Liver (tissue), 9 donors: Measurements from ENCODE around the gene RAB7A. TPM values are rescaled to one million over a fixed set of nuclear protein-coding genes. Genes with fewer than 3 reads are reported as not detected.

Source experiments
- DNase-seq: peaks from one replicate; pipeline ENCODE4 v3.0.0-alpha.2; 2017; ENCODE audit warnings: low spot score
- H3K27ac ChIP-seq, 2 donors: one replicate each; pipeline ENCODE4 v1.7.0; 2013; ENCODE audit warnings: inconsistent platforms in 2 of 2, low read length in 2 of 2, control low read depth in 1 of 2, low read depth in 1 of 2, mild to moderate bottlenecking in 1 of 2
- H3K27me3 ChIP-seq, 4 donors: one replicate each; pipeline versions ENCODE4 v1.6.1 to v1.7.0; 2013; ENCODE audit warnings: low read length in 3 of 4, inconsistent platforms in 1 of 4, mild to moderate bottlenecking in 1 of 4, moderate library complexity in 1 of 4; ENCODE audit not compliant: control insufficient read depth in 4 of 4, insufficient read depth in 4 of 4
- H3K36me3 ChIP-seq, 4 donors: one replicate each; pipeline versions ENCODE4 v1.6.1 to v1.7.0; 2013; ENCODE audit warnings: low read length in 3 of 4, mild to moderate bottlenecking in 3 of 4, low read depth in 1 of 4, moderate library complexity in 1 of 4; ENCODE audit not compliant: control insufficient read depth in 4 of 4, insufficient read depth in 3 of 4
- H3K4me1 ChIP-seq, 4 donors: one replicate each; pipeline versions ENCODE4 v1.6.1 to v1.7.0; 2013; ENCODE audit warnings: low read length in 3 of 4, mild to moderate bottlenecking in 3 of 4, moderate library complexity in 1 of 4; ENCODE audit not compliant: control insufficient read depth in 4 of 4, insufficient read depth in 4 of 4
- H3K4me3 ChIP-seq, 3 donors: one replicate each; pipeline versions ENCODE4 v1.6.1 to v1.7.0; 2013; ENCODE audit warnings: low read length in 3 of 3, control low read depth in 1 of 3, low read depth in 1 of 3, mild to moderate bottlenecking in 1 of 3
- H3K9ac ChIP-seq, 2 donors: one replicate each; pipeline ENCODE4 v1.7.0; 2013; ENCODE audit warnings: low read length in 2 of 2, mild to moderate bottlenecking in 2 of 2, moderate library complexity in 2 of 2, control low read depth in 1 of 2, low read depth in 1 of 2
- H3K9me3 ChIP-seq, 4 donors: one replicate each; pipeline versions ENCODE4 v1.6.1 to v1.7.0; 2013; ENCODE audit warnings: low read length in 3 of 4; ENCODE audit not compliant: control insufficient read depth in 4 of 4
- CTCF ChIP-seq: fragments of 150-350 bp; IDR thresholded peaks from 2 replicates; pipeline ENCODE4 v1.5.1; 2017; ENCODE audit warnings: improper control_type of control experiment, low read depth, low read length; ENCODE audit not compliant: missing input control
- EGR1 ChIP-seq, 2 donors: IDR thresholded peaks; 2 replicates each; pipeline ENCODE4 v1.6.1; 2016 to 2018; ENCODE audit warnings: antibody characterized with exemption in 2 of 2, low read depth in 2 of 2
- FOXA1 ChIP-seq: IDR thresholded peaks from 2 replicates; pipeline ENCODE4 v1.6.1; 2016; ENCODE audit warnings: antibody characterized with exemption
- GABPA ChIP-seq, 2 donors: IDR thresholded peaks in 1 of 2; conservative IDR thresholded peaks in 1 of 2; 2 replicates each; pipeline ENCODE4 v1.6.1; 2016; ENCODE audit warnings: antibody characterized with exemption in 2 of 2, mild to moderate bottlenecking in 1 of 2, moderate library complexity in 1 of 2
- HNF4A ChIP-seq, 2 donors: conservative IDR thresholded peaks; 2 replicates each; pipeline ENCODE4 v1.6.1; 2016; ENCODE audit warnings: antibody characterized with exemption in 2 of 2, mild to moderate bottlenecking in 2 of 2
- HNF4G ChIP-seq: IDR thresholded peaks from 2 replicates; pipeline ENCODE4 v1.6.1; 2016; ENCODE audit warnings: antibody characterized with exemption
- RAD21 ChIP-seq, 2 donors: IDR thresholded peaks; 2 replicates each; pipeline ENCODE4 v1.6.1; 2016; ENCODE audit warnings: antibody characterized with exemption in 2 of 2, mild to moderate bottlenecking in 2 of 2
- RXRA ChIP-seq, 2 donors: IDR thresholded peaks; 2 replicates each; pipeline ENCODE4 v1.6.1; 2017 to 2018; ENCODE audit warnings: antibody characterized with exemption in 2 of 2, mild to moderate bottlenecking in 1 of 2
- SP1 ChIP-seq: IDR thresholded peaks from 2 replicates; pipeline ENCODE4 v1.6.1; 2018; ENCODE audit warnings: antibody characterized with exemption, mild to moderate bottlenecking
- TAF1 ChIP-seq: conservative IDR thresholded peaks from 2 replicates; pipeline ENCODE4 v1.6.1; 2016; ENCODE audit warnings: antibody characterized with exemption, mild to moderate bottlenecking
- ZBTB33 ChIP-seq: IDR thresholded peaks from 2 replicates; pipeline ENCODE4 v1.6.1; 2016; ENCODE audit warnings: antibody characterized with exemption
- WGBS: extraction: QIAGEN DNeasy Blood & Tissue Kit; methylation state at CpG from one replicate; pipeline ENCODE4 v1.1.7; 2013; 5-methylcytosine and 5-hydroxymethylcytosine counted together
- polyA plus RNA-seq, 2 donors: library from polyadenylated mRNA; stranded (reverse) in 1 of 2; unstranded in 1 of 2; fragments of 200-250 nt in 1 of 2; fragments of >200 nt in 1 of 2; fragmentation: Nextera tagmentation in 1 of 2; extraction: Ambion mirVana in 1 of 2; gene quantifications; one replicate each; pipeline versions ENCODE4 v1.2.1 to v1.2.3, GENCODE V29; 2013 to 2015
- total RNA-seq, 2 donors: library from RNA; depleted of rRNA; stranded (reverse); fragments of >200 nt; gene quantifications; one replicate each; pipeline ENCODE4 v1.2.3, GENCODE V29; 2014
- TF ChIP-seq, protein P1 (sequence below): IDR thresholded peaks from 2 replicates; pipeline ENCODE4 v1.6.1; 2016; ENCODE audit warnings: antibody characterized with exemption
- TF ChIP-seq, protein P2 (sequence below): IDR thresholded peaks from 2 replicates; pipeline ENCODE4 v1.6.1; 2016; ENCODE audit warnings: antibody characterized with exemption
- donor health status: healthy.
- donor health status: healthy.
- donor health status: healthy.
- donor health status: healthy.
- donor health status: healthy.

Gene RAB7A
- total and polyA plus RNA-seq, 4 donors = 34.6 to 90.6 (median 63.4) TPM

GRCh38 chr3:128742821-128743594, 17.0 kb downstream of the RAB7A start:
- Histone ChIP-seq H3K27me3 (no peaks in the 10 kb centered on the region), H3K9ac (no peak overlapping the region), H3K4me1 (peaks cover 0 to 11% (median 3%) of the 10 kb centered on the region in 4 donors), H3K9me3 (no peaks in the 10 kb centered on the region), H3K27ac (no peak overlapping the region), H3K36me3 (peaks cover 3 to 6% (median 4%) of the 10 kb centered on the region in 4 donors), H3K4me3 (no peak overlapping the region)
- WGBS = 98% methylated on average over 38 of the region's 38 CpGs
- no peak for DNase-seq
- TF ChIP-seq GABPA (IDR thresholded peaks at IDR 0.05 in 1 of 2, conservative IDR thresholded peaks at IDR 0.05 in 1 of 2) = no peak
- TF ChIP-seq, protein P1, sequence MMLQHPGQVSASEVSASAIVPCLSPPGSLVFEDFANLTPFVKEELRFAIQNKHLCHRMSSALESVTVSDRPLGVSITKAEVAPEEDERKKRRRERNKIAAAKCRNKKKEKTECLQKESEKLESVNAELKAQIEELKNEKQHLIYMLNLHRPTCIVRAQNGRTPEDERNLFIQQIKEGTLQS = no peak

DNA sequence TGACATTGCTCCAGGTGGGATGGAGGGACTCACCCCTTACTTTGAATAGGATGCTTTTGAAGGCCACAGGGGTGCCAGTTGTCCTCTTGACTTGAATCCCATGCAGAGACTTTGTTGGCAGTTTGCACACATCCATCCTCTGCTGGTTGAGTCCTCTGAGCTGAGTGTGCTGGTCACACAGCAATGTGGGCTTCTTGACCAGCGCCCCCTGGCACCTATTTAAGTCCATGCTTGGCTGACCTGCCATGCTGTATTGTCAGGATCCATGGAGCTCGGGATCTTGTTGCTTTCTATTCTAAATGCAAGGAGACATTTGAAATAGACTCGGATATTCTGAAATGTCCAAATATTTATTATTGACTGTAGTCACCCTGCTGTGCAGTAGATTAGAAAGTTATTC, 19.8 kb downstream of the RAB7A start:
- Histone ChIP-seq H3K27ac (no peak overlapping the region), H3K4me1 (peaks cover 0 to 12% (median 5%) of the 10 kb centered on the region in 4 donors), H3K27me3 (no peaks in the 10 kb centered on the region), H3K9ac (no peak overlapping the region), H3K9me3 (no peaks in the 10 kb centered on the region), H3K36me3 (peaks cover 0 to 6% (median 4%) of the 10 kb centered on the region in 4 donors), H3K4me3 (no peak overlapping the region)
- no peak for DNase-seq
- WGBS = 79% methylated on average over 3 of the region's 3 CpGs
- TF ChIP-seq CTCF (no peak), FOXA1 (no peak), HNF4A (conservative IDR thresholded peaks at IDR 0.05) (no peak), ZBTB33 (no peak), RAD21 (IDR thresholded peaks at IDR 0.05) (no peak), SP1 (no peak), HNF4G (no peak), TAF1 (no peak), RXRA (IDR thresholded peaks at IDR 0.05) (no peak), EGR1 (IDR thresholded peaks at IDR 0.05; ENCODE audit: low read depth in 2 of 2) (no peak)
- TF ChIP-seq, protein P1 = no peak
- TF ChIP-seq, protein P2, sequence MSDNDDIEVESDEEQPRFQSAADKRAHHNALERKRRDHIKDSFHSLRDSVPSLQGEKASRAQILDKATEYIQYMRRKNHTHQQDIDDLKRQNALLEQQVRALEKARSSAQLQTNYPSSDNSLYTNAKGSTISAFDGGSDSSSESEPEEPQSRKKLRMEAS = no peak
